ENCODE results near the gene LPIN1.
"Not testable (repeated sequence)": the region's sequence is repeated elsewhere in the genome, so short reads cannot be mapped to it uniquely, and the experiment has no call there.

LPIN1 gene

GRCh38 chr2:11847935-11848334 is 101.5 kb downstream of the LPIN1 start:
- DNase-seq = not testable (repeated sequence)

- DNase-seq = no peak
Observed at GRCh38 chr2:11850082-11850481, 103.7 kb downstream of the LPIN1 start.

GRCh38 chr2:11852526-11853196 is 106.2 kb downstream of the LPIN1 start:
- no peak for DNase-seq

GRCh38 chr2:11853197-11853588 is 106.8 kb downstream of the LPIN1 start:
- no peak for DNase-seq

GRCh38 chr2:11855064-11855760 is 108.8 kb downstream of the LPIN1 start:
- no peak for DNase-seq

- no peak for DNase-seq
Observed at GRCh38 chr2:11856095-11856494, 109.7 kb downstream of the LPIN1 start.

- no peak for DNase-seq
Observed at GRCh38 chr2:11858883-11859282, 112.5 kb downstream of the LPIN1 start.

- not testable (repeated sequence) for DNase-seq
Observed at GRCh38 chr2:11859975-11860374, 113.5 kb downstream of the LPIN1 start.

GRCh38 chr2:11861044-11861443 is 114.6 kb downstream of the LPIN1 start:
- DNase-seq = no peak

- DNase-seq = no peak
Observed at GRCh38 chr2:11862049-11862448, 115.6 kb downstream of the LPIN1 start.

- DNase-seq = no peak
Observed at GRCh38 chr2:11863103-11863502, 116.7 kb downstream of the LPIN1 start.

- peak; percentile 91 for DNase-seq
Observed at GRCh38 chr2:11863513-11864328, 117.3 kb downstream of the LPIN1 start.

- DNase-seq = no peak
Observed at GRCh38 chr2:11864724-11865123, 118.3 kb downstream of the LPIN1 start.

- DNase-seq = no peak
Observed at GRCh38 chr2:11865378-11865777, 118.9 kb downstream of the LPIN1 start.

- DNase-seq = no peak
Observed at GRCh38 chr2:11865805-11866204, 119.4 kb downstream of the LPIN1 start.

- DNase-seq = no peak
Observed at GRCh38 chr2:11866358-11867335, 120.2 kb downstream of the LPIN1 start.

- no peak for DNase-seq
Observed at GRCh38 chr2:11867926-11868325, 121.5 kb downstream of the LPIN1 start.

- no peak for DNase-seq
Observed at GRCh38 chr2:11869391-11869991, 123.1 kb downstream of the LPIN1 start.

GRCh38 chr2:11870064-11870463 is 123.6 kb downstream of the LPIN1 start:
- DNase-seq = no peak

- DNase-seq = no peak
Observed at GRCh38 chr2:11870584-11870983, 124.2 kb downstream of the LPIN1 start.

- no peak for DNase-seq
Observed at GRCh38 chr2:11871421-11871820, 125.0 kb downstream of the LPIN1 start.
